ENCODE measurements around the gene SSX2IP.
A peak's percentile ranks its signal among the peaks of the same experiment; 100 is the strongest.

Gene SSX2IP

GRCh38 chr1:84672080-84672854 lies 18.0 kb downstream of the SSX2IP start:
- H3K27me3 ChIP-seq (ENCODE audit: insufficient read depth, low read length) = no peaks in the 10 kb centered on the region
- H3K9ac ChIP-seq (ENCODE audit: low read length) = no peak overlapping the region
- H3K4me1 ChIP-seq (ENCODE audit: insufficient read depth, low read length, severe bottlenecking) = peaks cover 5% of the 10 kb centered on the region
- H3K4me3 ChIP-seq (ENCODE audit: low read depth, low read length, poor library complexity, severe bottlenecking) = no peak overlapping the region
- peaks cover 14% of the 10 kb centered on the region; the same call in 1 of the 2 replicates for H3K36me3 ChIP-seq (ENCODE audit: insufficient read depth, low read length)
- no peaks in the 10 kb centered on the region for H3K9me2 ChIP-seq (ENCODE audit: low read depth, low read length)
- H3K27ac ChIP-seq (ENCODE audit: low read depth, low read length, poor library complexity, severe bottlenecking) = no peak overlapping the region
- no peak overlapping the region for H2AFZ ChIP-seq (ENCODE audit: low read length)
- no peak overlapping the region for H3K4me2 ChIP-seq (ENCODE audit: low read length)
- no peaks in the 10 kb centered on the region for H3K9me3 ChIP-seq (ENCODE audit: low read length)
- no peaks in the 10 kb centered on the region for H4K20me1 ChIP-seq (ENCODE audit: insufficient read depth, low read length)
- TF ChIP-seq EZH2 (IDR thresholded peaks at IDR 0.05; ENCODE audit: borderline replicate concordance, low read length) (no peak), CTCF (IDR thresholded peaks at IDR 0.05; ENCODE audit: low read length) (no peak)
- peaks cover 45% of the 10 kb centered on the region for H3K79me2 ChIP-seq (ENCODE audit: insufficient read depth, low read length)
- no peaks in the 10 kb centered on the region for H3F3A ChIP-seq (ENCODE audit: insufficient read depth, low read length)

- Histone ChIP-seq H3K36me3 (ENCODE audit: insufficient read depth, low read length) (peaks cover 23% of the 10 kb centered on the region; the same call in 1 of the 2 replicates), H3K4me3 (ENCODE audit: low read depth, low read length, poor library complexity, severe bottlenecking) (no peak overlapping the region), H3K9ac (ENCODE audit: low read length) (no peak overlapping the region), H3K9me3 (ENCODE audit: low read length) (no peaks in the 10 kb centered on the region), H3K27ac (ENCODE audit: low read depth, low read length, poor library complexity, severe bottlenecking) (no peak overlapping the region), H3F3A (ENCODE audit: insufficient read depth, low read length) (no peaks in the 10 kb centered on the region), H2AFZ (ENCODE audit: low read length) (no peak overlapping the region), H3K4me1 (ENCODE audit: insufficient read depth, low read length, severe bottlenecking) (peaks cover 5% of the 10 kb centered on the region), H3K9me2 (ENCODE audit: low read depth, low read length) (no peaks in the 10 kb centered on the region), H3K27me3 (ENCODE audit: insufficient read depth, low read length) (no peaks in the 10 kb centered on the region), H3K79me2 (ENCODE audit: insufficient read depth, low read length) (peaks cover 30% of the 10 kb centered on the region), H4K20me1 (ENCODE audit: insufficient read depth, low read length) (no peaks in the 10 kb centered on the region), H3K4me2 (ENCODE audit: low read length) (no peak overlapping the region)
- TF ChIP-seq CTCF (IDR thresholded peaks at IDR 0.05; ENCODE audit: low read length) (no peak), EZH2 (IDR thresholded peaks at IDR 0.05; ENCODE audit: borderline replicate concordance, low read length) (no peak)
These were observed 20.4 kb downstream of the SSX2IP start for GRCh38 chr1:84669831-84670230.

GRCh38 chr1:84668185-84668584 lies 22.1 kb downstream of the SSX2IP start:
- Histone ChIP-seq H3K9me3 (ENCODE audit: low read length) (no peaks in the 10 kb centered on the region), H3K27me3 (ENCODE audit: insufficient read depth, low read length) (no peaks in the 10 kb centered on the region), H3K27ac (ENCODE audit: low read depth, low read length, poor library complexity, severe bottlenecking) (no peak overlapping the region), H3K79me2 (ENCODE audit: insufficient read depth, low read length) (peaks cover 14% of the 10 kb centered on the region), H3K36me3 (ENCODE audit: insufficient read depth, low read length) (peaks cover 38% of the 10 kb centered on the region; the same call in 1 of the 2 replicates), H3K4me1 (ENCODE audit: insufficient read depth, low read length, severe bottlenecking) (peaks cover 5% of the 10 kb centered on the region), H3F3A (ENCODE audit: insufficient read depth, low read length) (no peaks in the 10 kb centered on the region), H3K4me3 (ENCODE audit: low read depth, low read length, poor library complexity, severe bottlenecking) (no peak overlapping the region), H4K20me1 (ENCODE audit: insufficient read depth, low read length) (no peaks in the 10 kb centered on the region), H3K4me2 (ENCODE audit: low read length) (no peak overlapping the region), H3K9me2 (ENCODE audit: low read depth, low read length) (no peaks in the 10 kb centered on the region), H2AFZ (ENCODE audit: low read length) (no peak overlapping the region), H3K9ac (ENCODE audit: low read length) (no peak overlapping the region)
- TF ChIP-seq CTCF (IDR thresholded peaks at IDR 0.05; ENCODE audit: low read length) (peak; percentile 69; the same call in 1 of the 2 replicates), EZH2 (IDR thresholded peaks at IDR 0.05; ENCODE audit: borderline replicate concordance, low read length) (no peak)
